Fibroblast of skin of scalp (primary cell): ENCODE data around the gene DCD.

Experiments used
- DNase-seq: peaks from one replicate; pipeline ENCODE4 v3.0.0-alpha.2; 2013

The DCD gene

GRCh38 chr12:54606556-54606955, 41.6 kb downstream of the DCD start:
- no peak for DNase-seq

- DNase-seq = no peak
Measured at GRCh38 chr12:54605138-54605970, 42.8 kb downstream of the DCD start.

GRCh38 chr12:54604436-54604835, 43.7 kb downstream of the DCD start:
- DNase-seq = no peak

- DNase-seq = no peak
Measured at GRCh38 chr12:54603872-54604271, 44.3 kb downstream of the DCD start.

GRCh38 chr12:54603173-54603814, 44.9 kb downstream of the DCD start:
- DNase-seq = peak; percentile 69

GRCh38 chr12:54602661-54603060, 45.5 kb downstream of the DCD start:
- no peak for DNase-seq

- DNase-seq = peak; percentile 31
Measured at GRCh38 chr12:54601841-54602240, 46.3 kb downstream of the DCD start.

GRCh38 chr12:54598970-54599369, 49.2 kb downstream of the DCD start:
- no peak for DNase-seq

- DNase-seq = peak; percentile 47
Measured at GRCh38 chr12:54596526-54596946, 51.6 kb downstream of the DCD start.

GRCh38 chr12:54595471-54595870, 52.7 kb downstream of the DCD start:
- no peak for DNase-seq
